Measurements from ENCODE around the gene NTN4. TPM values are rescaled to one million over a fixed set of nuclear protein-coding genes. Genes with fewer than 3 reads are reported as not detected.

Gene NTN4
- polyA plus RNA-seq, 1 of the 3 experiments (the other 2 are of a cell fraction), result 0.08 TPM

DNA sequence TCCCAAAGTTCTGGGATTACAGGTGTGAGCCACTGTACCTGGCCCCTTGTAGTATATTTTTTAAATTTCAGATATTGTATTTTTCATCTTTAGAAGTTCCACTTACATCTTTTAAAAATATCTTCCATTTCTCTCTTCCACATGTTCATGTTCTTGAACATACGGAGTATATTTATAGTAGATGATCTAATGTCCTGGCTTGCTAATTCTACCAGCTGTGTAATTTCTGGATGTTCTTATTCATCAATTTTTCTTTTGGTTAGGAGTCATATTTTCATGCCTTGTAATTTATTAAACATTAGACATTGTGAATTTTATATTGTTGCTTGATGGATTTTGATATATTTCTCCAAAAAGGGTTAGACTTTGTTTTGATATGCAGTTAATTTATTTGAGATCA lies 30.8 kb downstream of the NTN4 start:
- H3K27me3 ChIP-seq (ENCODE audit: insufficient read depth), result peaks cover 5% of the 10 kb centered on the region; the same call in 1 of the 2 replicates
- no peak overlapping the region for H3K27ac ChIP-seq (ENCODE audit: low read depth in 2 of 2, low read length in 1 of 2)
- no peaks in the 10 kb centered on the region for H4K20me1 ChIP-seq (ENCODE audit: insufficient read depth)
- H2AFZ ChIP-seq (ENCODE audit: low read depth), result no peak overlapping the region
- CTCF ChIA-PET, result no interaction called here
- no peak overlapping the region for H3K4me3 ChIP-seq (ENCODE audit: low read depth in 2 of 2, low read length in 1 of 2)
- H3K36me3 ChIP-seq (replicated peaks in 1 of 2; ENCODE audit: control insufficient read depth in 1 of 2, insufficient read depth in 2 of 2, low read length in 1 of 2), result no peaks in the 10 kb centered on the region
- no peaks in the 10 kb centered on the region for H3K9me3 ChIP-seq
- H3K79me2 ChIP-seq (ENCODE audit: insufficient read depth), result no peaks in the 10 kb centered on the region
- no peaks in the 10 kb centered on the region for H3F3A ChIP-seq (replicated peaks; ENCODE audit: insufficient read depth)
- no peak for DNase-seq
- POLR2A ChIA-PET, result no interaction called here
- no peaks in the 10 kb centered on the region for H3K4me1 ChIP-seq (ENCODE audit: control insufficient read depth in 1 of 2, insufficient read depth in 2 of 2, low read depth in 1 of 2, low read length in 1 of 2)
- TF ChIP-seq TEAD4 (IDR thresholded peaks at IDR 0.05; ENCODE audit: borderline replicate concordance, insufficient read depth), result no peak
- no peak for TF ChIP-seq RCOR1 (IDR thresholded peaks at IDR 0.05; ENCODE audit: low read length)
- H3K9me2 ChIP-seq, result no peaks in the 10 kb centered on the region
- H3K9ac ChIP-seq, result no peak overlapping the region
- no peak overlapping the region for H3K4me2 ChIP-seq
- 56% methylated on average over 1 of the region's 1 CpG for WGBS (ENCODE audit: low lambda C conversion rate)

DNA sequence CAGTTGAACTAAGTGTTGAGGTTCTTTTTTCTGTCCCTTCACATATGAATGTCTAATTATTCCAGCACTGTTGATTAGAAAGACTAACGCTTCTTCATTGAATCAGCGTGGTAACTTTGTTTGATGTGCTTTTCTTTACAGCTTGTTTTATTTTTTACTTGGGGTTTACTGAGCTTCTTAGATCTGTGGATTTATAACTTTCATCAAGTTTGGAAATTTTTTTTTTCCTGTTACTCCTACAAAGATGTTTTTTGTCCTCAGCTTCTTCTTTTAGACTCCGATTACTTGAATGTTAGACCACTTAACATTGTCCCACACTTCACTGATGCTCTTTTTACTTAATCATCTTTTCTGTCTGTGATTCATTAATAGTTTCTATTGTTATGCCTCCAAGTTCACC lies 31.5 kb downstream of the NTN4 start:
- H3K36me3 ChIP-seq (replicated peaks in 1 of 2; ENCODE audit: control insufficient read depth in 1 of 2, insufficient read depth in 2 of 2, low read length in 1 of 2), result no peaks in the 10 kb centered on the region
- no peaks in the 10 kb centered on the region for H3K9me3 ChIP-seq
- no peak overlapping the region for H3K4me3 ChIP-seq (ENCODE audit: low read depth in 2 of 2, low read length in 1 of 2)
- H3K9ac ChIP-seq, result no peak overlapping the region
- POLR2A ChIA-PET, result no interaction called here
- no peak overlapping the region for H3K27ac ChIP-seq (ENCODE audit: low read depth in 2 of 2, low read length in 1 of 2)
- no peaks in the 10 kb centered on the region for H3K4me1 ChIP-seq (ENCODE audit: control insufficient read depth in 1 of 2, insufficient read depth in 2 of 2, low read depth in 1 of 2, low read length in 1 of 2)
- 39% methylated on average over 3 of the region's 3 CpGs for WGBS (ENCODE audit: low lambda C conversion rate)
- no peak overlapping the region for H2AFZ ChIP-seq (ENCODE audit: low read depth)
- H3K27me3 ChIP-seq (ENCODE audit: insufficient read depth), result peaks cover 5% of the 10 kb centered on the region; the same call in 1 of the 2 replicates
- H3K4me2 ChIP-seq, result no peak overlapping the region
- no peak for DNase-seq
- no peaks in the 10 kb centered on the region for H3K79me2 ChIP-seq (ENCODE audit: insufficient read depth)
- no peaks in the 10 kb centered on the region for H4K20me1 ChIP-seq (ENCODE audit: insufficient read depth)
- H3F3A ChIP-seq (replicated peaks; ENCODE audit: insufficient read depth), result no peaks in the 10 kb centered on the region
- H3K9me2 ChIP-seq, result no peaks in the 10 kb centered on the region
- CTCF ChIA-PET, result no interaction called here
- TF ChIP-seq FOXM1 (IDR thresholded peaks at IDR 0.05; ENCODE audit: low read depth) (no peak), FOXJ3 (CRISPR knock-in tag; IDR thresholded peaks at IDR 0.05) (no peak), FOSL2 (IDR thresholded peaks at IDR 0.05; ENCODE audit: borderline replicate concordance, low read depth) (no peak), NRF1 (IDR thresholded peaks at IDR 0.05; ENCODE audit: low read depth, low read length) (no peak), NFIC (IDR thresholded peaks at IDR 0.05; ENCODE audit: borderline replicate concordance) (no peak), SIN3A (IDR thresholded peaks at IDR 0.05; ENCODE audit: borderline replicate concordance, low read depth, low read length) (no peak), TAF1 (IDR thresholded peaks at IDR 0.05; ENCODE audit: borderline replicate concordance, low read depth, low read length) (no peak)
- TF ChIP-seq, protein P1, sequence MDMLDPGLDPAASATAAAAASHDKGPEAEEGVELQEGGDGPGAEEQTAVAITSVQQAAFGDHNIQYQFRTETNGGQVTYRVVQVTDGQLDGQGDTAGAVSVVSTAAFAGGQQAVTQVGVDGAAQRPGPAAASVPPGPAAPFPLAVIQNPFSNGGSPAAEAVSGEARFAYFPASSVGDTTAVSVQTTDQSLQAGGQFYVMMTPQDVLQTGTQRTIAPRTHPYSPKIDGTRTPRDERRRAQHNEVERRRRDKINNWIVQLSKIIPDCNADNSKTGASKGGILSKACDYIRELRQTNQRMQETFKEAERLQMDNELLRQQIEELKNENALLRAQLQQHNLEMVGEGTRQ (IDR thresholded peaks at IDR 0.05; ENCODE audit: borderline replicate concordance, low read depth, low read length), result no peak
- TF ChIP-seq, protein P2, sequence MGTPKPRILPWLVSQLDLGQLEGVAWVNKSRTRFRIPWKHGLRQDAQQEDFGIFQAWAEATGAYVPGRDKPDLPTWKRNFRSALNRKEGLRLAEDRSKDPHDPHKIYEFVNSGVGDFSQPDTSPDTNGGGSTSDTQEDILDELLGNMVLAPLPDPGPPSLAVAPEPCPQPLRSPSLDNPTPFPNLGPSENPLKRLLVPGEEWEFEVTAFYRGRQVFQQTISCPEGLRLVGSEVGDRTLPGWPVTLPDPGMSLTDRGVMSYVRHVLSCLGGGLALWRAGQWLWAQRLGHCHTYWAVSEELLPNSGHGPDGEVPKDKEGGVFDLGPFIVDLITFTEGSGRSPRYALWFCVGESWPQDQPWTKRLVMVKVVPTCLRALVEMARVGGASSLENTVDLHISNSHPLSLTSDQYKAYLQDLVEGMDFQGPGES (IDR thresholded peaks at IDR 0.05; ENCODE audit: low read depth, low read length), result no peak
- TF ChIP-seq, protein P3, sequence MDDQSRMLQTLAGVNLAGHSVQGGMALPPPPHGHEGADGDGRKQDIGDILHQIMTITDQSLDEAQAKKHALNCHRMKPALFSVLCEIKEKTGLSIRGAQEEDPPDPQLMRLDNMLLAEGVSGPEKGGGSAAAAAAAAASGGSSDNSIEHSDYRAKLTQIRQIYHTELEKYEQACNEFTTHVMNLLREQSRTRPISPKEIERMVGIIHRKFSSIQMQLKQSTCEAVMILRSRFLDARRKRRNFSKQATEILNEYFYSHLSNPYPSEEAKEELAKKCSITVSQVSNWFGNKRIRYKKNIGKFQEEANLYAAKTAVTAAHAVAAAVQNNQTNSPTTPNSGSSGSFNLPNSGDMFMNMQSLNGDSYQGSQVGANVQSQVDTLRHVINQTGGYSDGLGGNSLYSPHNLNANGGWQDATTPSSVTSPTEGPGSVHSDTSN (IDR thresholded peaks at IDR 0.05), result no peak
- TF ChIP-seq, protein P4, sequence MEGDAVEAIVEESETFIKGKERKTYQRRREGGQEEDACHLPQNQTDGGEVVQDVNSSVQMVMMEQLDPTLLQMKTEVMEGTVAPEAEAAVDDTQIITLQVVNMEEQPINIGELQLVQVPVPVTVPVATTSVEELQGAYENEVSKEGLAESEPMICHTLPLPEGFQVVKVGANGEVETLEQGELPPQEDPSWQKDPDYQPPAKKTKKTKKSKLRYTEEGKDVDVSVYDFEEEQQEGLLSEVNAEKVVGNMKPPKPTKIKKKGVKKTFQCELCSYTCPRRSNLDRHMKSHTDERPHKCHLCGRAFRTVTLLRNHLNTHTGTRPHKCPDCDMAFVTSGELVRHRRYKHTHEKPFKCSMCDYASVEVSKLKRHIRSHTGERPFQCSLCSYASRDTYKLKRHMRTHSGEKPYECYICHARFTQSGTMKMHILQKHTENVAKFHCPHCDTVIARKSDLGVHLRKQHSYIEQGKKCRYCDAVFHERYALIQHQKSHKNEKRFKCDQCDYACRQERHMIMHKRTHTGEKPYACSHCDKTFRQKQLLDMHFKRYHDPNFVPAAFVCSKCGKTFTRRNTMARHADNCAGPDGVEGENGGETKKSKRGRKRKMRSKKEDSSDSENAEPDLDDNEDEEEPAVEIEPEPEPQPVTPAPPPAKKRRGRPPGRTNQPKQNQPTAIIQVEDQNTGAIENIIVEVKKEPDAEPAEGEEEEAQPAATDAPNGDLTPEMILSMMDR (IDR thresholded peaks at IDR 0.05), result no peak
- TF ChIP-seq, protein P5, sequence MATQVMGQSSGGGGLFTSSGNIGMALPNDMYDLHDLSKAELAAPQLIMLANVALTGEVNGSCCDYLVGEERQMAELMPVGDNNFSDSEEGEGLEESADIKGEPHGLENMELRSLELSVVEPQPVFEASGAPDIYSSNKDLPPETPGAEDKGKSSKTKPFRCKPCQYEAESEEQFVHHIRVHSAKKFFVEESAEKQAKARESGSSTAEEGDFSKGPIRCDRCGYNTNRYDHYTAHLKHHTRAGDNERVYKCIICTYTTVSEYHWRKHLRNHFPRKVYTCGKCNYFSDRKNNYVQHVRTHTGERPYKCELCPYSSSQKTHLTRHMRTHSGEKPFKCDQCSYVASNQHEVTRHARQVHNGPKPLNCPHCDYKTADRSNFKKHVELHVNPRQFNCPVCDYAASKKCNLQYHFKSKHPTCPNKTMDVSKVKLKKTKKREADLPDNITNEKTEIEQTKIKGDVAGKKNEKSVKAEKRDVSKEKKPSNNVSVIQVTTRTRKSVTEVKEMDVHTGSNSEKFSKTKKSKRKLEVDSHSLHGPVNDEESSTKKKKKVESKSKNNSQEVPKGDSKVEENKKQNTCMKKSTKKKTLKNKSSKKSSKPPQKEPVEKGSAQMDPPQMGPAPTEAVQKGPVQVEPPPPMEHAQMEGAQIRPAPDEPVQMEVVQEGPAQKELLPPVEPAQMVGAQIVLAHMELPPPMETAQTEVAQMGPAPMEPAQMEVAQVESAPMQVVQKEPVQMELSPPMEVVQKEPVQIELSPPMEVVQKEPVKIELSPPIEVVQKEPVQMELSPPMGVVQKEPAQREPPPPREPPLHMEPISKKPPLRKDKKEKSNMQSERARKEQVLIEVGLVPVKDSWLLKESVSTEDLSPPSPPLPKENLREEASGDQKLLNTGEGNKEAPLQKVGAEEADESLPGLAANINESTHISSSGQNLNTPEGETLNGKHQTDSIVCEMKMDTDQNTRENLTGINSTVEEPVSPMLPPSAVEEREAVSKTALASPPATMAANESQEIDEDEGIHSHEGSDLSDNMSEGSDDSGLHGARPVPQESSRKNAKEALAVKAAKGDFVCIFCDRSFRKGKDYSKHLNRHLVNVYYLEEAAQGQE (IDR thresholded peaks at IDR 0.05; ENCODE audit: low read depth, low read length), result no peak
- TF ChIP-seq, protein P6, sequence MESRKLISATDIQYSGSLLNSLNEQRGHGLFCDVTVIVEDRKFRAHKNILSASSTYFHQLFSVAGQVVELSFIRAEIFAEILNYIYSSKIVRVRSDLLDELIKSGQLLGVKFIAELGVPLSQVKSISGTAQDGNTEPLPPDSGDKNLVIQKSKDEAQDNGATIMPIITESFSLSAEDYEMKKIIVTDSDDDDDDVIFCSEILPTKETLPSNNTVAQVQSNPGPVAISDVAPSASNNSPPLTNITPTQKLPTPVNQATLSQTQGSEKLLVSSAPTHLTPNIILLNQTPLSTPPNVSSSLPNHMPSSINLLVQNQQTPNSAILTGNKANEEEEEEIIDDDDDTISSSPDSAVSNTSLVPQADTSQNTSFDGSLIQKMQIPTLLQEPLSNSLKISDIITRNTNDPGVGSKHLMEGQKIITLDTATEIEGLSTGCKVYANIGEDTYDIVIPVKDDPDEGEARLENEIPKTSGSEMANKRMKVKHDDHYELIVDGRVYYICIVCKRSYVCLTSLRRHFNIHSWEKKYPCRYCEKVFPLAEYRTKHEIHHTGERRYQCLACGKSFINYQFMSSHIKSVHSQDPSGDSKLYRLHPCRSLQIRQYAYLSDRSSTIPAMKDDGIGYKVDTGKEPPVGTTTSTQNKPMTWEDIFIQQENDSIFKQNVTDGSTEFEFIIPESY (IDR thresholded peaks at IDR 0.05; ENCODE audit: borderline replicate concordance, low read depth), result no peak
- TF ChIP-seq, protein P7, sequence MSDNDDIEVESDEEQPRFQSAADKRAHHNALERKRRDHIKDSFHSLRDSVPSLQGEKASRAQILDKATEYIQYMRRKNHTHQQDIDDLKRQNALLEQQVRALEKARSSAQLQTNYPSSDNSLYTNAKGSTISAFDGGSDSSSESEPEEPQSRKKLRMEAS (IDR thresholded peaks at IDR 0.05; ENCODE audit: low read depth), result no peak
